ENCODE results near the gene HOXA5. TPM values are rescaled to one million over a fixed set of nuclear protein-coding genes. Genes with fewer than 3 reads are reported as not detected.

The HOXA5 gene
- total and polyA plus RNA-seq, 2 of the 8 experiments (the other 6 are each of a cell fraction or from before 2014, with no cell fraction given), result not detected

DNA sequence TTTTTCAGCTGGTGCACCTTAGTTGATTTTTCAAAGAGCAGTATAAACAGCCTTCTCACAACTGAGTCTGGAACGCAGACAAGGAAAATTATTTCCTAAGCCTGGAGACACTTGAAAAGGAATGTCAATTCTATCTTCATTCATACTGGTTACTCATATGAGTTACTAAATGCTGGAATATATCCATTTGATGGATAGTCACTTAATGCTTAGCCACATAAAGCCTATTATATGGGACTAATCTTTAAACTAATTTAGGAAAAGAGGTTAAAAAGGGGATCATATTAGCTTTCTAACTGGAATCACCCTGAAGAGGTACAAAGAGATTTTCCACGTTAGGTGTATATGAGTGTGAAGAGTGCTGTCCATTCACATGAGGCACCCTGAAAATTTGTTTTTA is 11.3 kb downstream of the HOXA5 start (continued):
- TF ChIP-seq, protein P1, sequence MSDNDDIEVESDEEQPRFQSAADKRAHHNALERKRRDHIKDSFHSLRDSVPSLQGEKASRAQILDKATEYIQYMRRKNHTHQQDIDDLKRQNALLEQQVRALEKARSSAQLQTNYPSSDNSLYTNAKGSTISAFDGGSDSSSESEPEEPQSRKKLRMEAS (IDR thresholded peaks at IDR 0.05), result no peak
- TF ChIP-seq BACH1 (IDR thresholded peaks at IDR 0.05; ENCODE audit: low read length), result no peak
